RWPE2 (cell line): ENCODE results near the gene GRAP2.

Experiments used
- ATAC-seq: fragments of 200-7000 bp; cut with Tn5 transposase; 3 replicates; pipeline ENCODE4 v1.9.1; 2021; ENCODE audit warnings: low read depth
- DNase-seq: peaks from one replicate; pipeline ENCODE4 v3.0.0-alpha.2; 2020; ENCODE audit warnings: low spot score
- H3K27ac ChIP-seq: fragments of 450-650 bp; 2 replicates; pipeline ENCODE4 v1.5.1; 2017; ENCODE audit warnings: mild to moderate bottlenecking; ENCODE audit not compliant: poor library complexity, severe bottlenecking
- H3K27me3 ChIP-seq: fragments of 250-450 bp; sonication (Bioruptor Pico); 2 replicates; pipeline ENCODE4 v1.5.1; 2021; ENCODE audit warnings: mild to moderate bottlenecking, moderate library complexity; ENCODE audit not compliant: insufficient read depth, poor library complexity, severe bottlenecking
- H3K36me3 ChIP-seq: fragments of 250-450 bp; sonication (Bioruptor Pico); 2 replicates; pipeline ENCODE4 v1.5.1; 2020; ENCODE audit warnings: low read depth, mild to moderate bottlenecking, moderate library complexity
- H3K4me1 ChIP-seq: fragments of 250-450 bp; sonication (Bioruptor Pico); 2 replicates; pipeline ENCODE4 v1.5.1; 2021; ENCODE audit warnings: mild to moderate bottlenecking, moderate library complexity; ENCODE audit not compliant: insufficient read depth, poor library complexity, severe bottlenecking
- H3K4me3 ChIP-seq: fragments of 250-450 bp; sonication (Bioruptor Pico); 2 replicates; pipeline ENCODE4 v1.5.1; 2021; ENCODE audit warnings: mild to moderate bottlenecking, moderate library complexity; ENCODE audit not compliant: severe bottlenecking
- H3K9me3 ChIP-seq: fragments of 250-450 bp; sonication (Bioruptor Pico); 2 replicates; pipeline ENCODE4 v1.5.1; 2021; ENCODE audit warnings: mild to moderate bottlenecking, moderate library complexity; ENCODE audit not compliant: severe bottlenecking
- TF ChIP-seq, protein P1 (sequence below): fragments of 450-650 bp; IDR thresholded peaks from one replicate; pipeline ENCODE4 v1.5.1; 2017; ENCODE audit warnings: mild to moderate bottlenecking, moderate library complexity; ENCODE audit not compliant: poor library complexity, severe bottlenecking

Gene GRAP2

DNA sequence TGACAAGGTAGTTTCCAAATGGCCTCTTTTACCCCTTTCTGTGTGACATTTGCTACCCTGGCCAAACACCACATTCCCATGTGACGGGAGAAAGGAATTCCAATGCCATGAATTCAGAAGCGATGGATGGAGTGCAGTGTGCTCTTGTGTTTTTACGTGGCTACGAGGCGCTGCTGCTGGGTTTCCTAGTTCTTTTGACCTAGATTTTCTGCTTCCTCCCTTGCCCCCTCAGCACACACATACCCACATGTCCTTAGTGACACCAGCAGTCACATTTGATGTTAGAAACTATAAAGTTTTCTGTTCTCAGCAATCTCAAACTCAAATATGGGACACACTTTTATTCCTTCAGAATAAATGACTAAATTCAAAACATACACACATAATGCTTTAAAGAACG, 51.5 kb downstream of the GRAP2 start:
- ATAC-seq, result no peak
- Histone ChIP-seq H3K4me1 (no peaks in the 10 kb centered on the region), H3K27ac (no peak overlapping the region)

DNA sequence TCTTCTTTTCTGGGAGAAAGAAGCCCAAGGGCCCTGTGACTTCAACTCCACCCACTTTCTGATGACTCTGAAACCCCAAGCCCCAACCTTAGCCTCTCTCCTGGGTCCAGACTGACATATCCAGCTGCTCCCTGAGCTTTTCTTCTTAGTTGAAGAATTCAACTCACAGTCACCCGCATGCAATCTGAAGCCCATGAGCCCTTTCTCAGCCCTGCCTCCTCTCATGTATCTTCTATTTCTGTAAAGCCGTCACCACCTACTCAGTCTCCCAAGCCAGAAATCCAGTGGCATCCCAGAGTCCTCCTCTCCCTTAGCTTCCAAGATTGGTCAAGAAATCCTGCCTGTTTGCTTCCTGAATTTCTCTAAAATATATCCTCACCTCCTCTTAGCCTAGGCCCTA, 52.2 kb downstream of the GRAP2 start:
- H3K36me3 ChIP-seq, result no peaks in the 10 kb centered on the region
- no peak for ATAC-seq
- H3K27me3 ChIP-seq, result no peaks in the 10 kb centered on the region
- H3K9me3 ChIP-seq, result no peaks in the 10 kb centered on the region
- no peak overlapping the region for H3K27ac ChIP-seq
- H3K4me3 ChIP-seq, result no peak overlapping the region
- TF ChIP-seq, protein P1, sequence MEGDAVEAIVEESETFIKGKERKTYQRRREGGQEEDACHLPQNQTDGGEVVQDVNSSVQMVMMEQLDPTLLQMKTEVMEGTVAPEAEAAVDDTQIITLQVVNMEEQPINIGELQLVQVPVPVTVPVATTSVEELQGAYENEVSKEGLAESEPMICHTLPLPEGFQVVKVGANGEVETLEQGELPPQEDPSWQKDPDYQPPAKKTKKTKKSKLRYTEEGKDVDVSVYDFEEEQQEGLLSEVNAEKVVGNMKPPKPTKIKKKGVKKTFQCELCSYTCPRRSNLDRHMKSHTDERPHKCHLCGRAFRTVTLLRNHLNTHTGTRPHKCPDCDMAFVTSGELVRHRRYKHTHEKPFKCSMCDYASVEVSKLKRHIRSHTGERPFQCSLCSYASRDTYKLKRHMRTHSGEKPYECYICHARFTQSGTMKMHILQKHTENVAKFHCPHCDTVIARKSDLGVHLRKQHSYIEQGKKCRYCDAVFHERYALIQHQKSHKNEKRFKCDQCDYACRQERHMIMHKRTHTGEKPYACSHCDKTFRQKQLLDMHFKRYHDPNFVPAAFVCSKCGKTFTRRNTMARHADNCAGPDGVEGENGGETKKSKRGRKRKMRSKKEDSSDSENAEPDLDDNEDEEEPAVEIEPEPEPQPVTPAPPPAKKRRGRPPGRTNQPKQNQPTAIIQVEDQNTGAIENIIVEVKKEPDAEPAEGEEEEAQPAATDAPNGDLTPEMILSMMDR, result no peak
- no peak for DNase-seq
- H3K4me1 ChIP-seq, result no peaks in the 10 kb centered on the region

More for the DNA sequence above, 51.5 kb downstream of the GRAP2 start:
- TF ChIP-seq, protein P1, result no peak
- no peak for DNase-seq
- no peaks in the 10 kb centered on the region for H3K9me3 ChIP-seq
- no peaks in the 10 kb centered on the region for H3K36me3 ChIP-seq
- H3K4me3 ChIP-seq, result no peak overlapping the region
- H3K27me3 ChIP-seq, result no peaks in the 10 kb centered on the region

DNA sequence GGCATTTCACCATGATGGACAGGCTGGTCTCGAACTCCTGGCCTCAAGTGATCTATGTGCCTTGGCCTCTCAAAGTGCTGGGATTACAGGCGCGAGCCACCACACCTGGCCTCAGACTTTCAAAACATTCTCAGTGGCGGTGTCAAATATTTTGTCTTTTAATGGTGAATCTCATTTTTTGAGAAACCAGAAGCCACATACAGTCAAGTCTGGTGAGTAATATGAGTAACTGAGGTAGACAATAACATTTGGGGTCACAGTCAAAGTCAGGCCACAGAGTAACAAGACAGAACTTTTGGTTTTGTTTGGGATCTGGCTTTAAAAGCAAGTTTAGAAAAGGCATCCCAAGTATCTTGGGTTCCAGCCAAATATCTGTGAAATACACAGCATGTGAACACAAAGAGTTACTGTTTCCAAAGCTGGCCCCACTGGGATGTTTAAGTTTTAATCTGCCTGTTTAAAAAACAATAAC, 53.7 kb downstream of the GRAP2 start:
- TF ChIP-seq, protein P1, result no peak
- no peak overlapping the region for H3K27ac ChIP-seq
- peaks cover 1% of the 10 kb centered on the region for H3K4me1 ChIP-seq
- H3K4me3 ChIP-seq, result no peak overlapping the region
- H3K27me3 ChIP-seq, result no peaks in the 10 kb centered on the region
- no peak for DNase-seq
- H3K36me3 ChIP-seq, result no peaks in the 10 kb centered on the region
- no peak for ATAC-seq
- no peaks in the 10 kb centered on the region for H3K9me3 ChIP-seq

DNA sequence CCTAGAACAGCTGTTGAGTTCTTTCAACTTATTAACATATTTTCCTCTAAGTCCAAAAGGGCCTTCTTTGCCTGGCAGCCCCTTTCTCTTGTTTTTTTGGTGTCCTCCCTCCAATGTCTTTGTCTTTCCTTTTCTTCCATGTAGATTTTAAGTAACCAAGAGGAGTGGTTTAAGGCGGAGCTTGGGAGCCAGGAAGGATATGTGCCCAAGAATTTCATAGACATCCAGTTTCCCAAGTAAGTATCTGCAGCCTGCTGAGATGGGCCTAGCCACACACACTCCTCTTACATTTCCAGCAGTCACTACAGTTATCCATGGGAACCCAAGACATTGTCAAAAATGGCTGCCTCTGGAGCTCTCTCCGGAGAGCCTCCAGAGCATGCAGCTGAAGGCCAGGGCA, 54.8 kb downstream of the GRAP2 start:
- Histone ChIP-seq H3K9me3 (no peaks in the 10 kb centered on the region), H3K4me3 (no peak overlapping the region), H3K36me3 (no peaks in the 10 kb centered on the region), H3K27ac (no peak overlapping the region), H3K27me3 (no peaks in the 10 kb centered on the region), H3K4me1 (peaks cover 3% of the 10 kb centered on the region)
- TF ChIP-seq, protein P1, result no peak
- ATAC-seq (no peak), DNase-seq (no peak)

DNA sequence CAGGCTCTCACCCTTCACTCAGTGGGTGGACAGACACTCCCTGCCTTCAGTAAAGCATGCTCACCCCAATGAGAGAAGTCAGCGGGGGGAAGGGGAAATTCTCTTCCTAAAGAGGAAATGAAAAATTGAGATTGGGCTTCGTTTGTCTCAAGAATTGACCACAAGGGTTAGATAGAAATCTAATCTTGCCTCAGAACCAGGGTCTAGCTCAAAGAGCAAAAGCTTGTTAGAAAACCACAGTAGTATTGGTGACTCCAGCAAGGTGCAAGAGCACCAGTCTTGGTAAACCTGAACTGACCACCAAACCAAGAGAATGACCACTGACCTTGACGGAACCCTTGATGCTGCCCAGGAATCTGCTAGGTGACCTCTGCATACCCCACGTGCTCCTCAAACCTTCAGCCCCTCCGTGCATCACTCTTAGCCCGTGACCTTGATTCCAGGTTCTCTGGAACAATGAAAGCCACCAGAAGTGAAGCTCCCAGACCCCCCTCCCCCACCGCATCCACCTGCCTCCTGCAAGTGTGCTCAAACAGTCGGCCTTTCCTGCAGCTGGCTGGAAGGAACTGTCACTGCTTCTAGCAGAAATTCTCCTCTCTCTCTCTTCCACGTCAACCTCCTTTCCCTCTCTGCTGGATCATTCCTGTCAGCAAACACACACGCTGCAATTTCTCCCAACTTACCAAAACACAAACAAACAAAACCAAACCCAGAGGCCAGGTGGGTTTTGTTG, 56.2 kb downstream of the GRAP2 start:
- TF ChIP-seq, protein P1, result no peak
- Histone ChIP-seq H3K27me3 (no peaks in the 10 kb centered on the region), H3K4me3 (no peak overlapping the region), H3K36me3 (no peaks in the 10 kb centered on the region), H3K9me3 (no peaks in the 10 kb centered on the region), H3K27ac (no peak overlapping the region), H3K4me1 (peaks cover 9% of the 10 kb centered on the region)
- ATAC-seq (no peak), DNase-seq (no peak)
